Astrocyte (in vitro differentiated cells and primary cell): ENCODE results near the gene NFRKB. TPM values are rescaled to one million over a fixed set of nuclear protein-coding genes. Genes with fewer than 3 reads are reported as not detected.

Source experiments
- DNase-seq: peaks from one replicate; pipeline ENCODE4 v3.0.0-alpha.2; 2010; ENCODE audit warnings: low read depth
- FAIRE-seq: peaks from 2 replicates; lab custom pipeline; 2011; peaks lifted over from hg19 to GRCh38; lab: Jason Lieb, UNC
- H2AFZ ChIP-seq: 2 replicates; pipeline ENCODE4 v1.6.0; 2012; ENCODE audit warnings: low read depth, low read length, inconsistent platforms
- H3K27ac ChIP-seq: 2 replicates; pipeline ENCODE4 v1.5.1; 2011; ENCODE audit warnings: low read depth, low read length, inconsistent platforms
- H3K27me3 ChIP-seq: 2 replicates; pipeline ENCODE4 v1.6.0; 2011; ENCODE audit warnings: low read length, inconsistent platforms; ENCODE audit not compliant: insufficient read depth
- H3K36me3 ChIP-seq: 2 replicates; pipeline ENCODE4 v1.5.1; 2011; ENCODE audit warnings: low read length, inconsistent platforms; ENCODE audit not compliant: insufficient read depth
- H3K4me1 ChIP-seq: 2 replicates; pipeline ENCODE4 v1.5.1; 2011; ENCODE audit warnings: low read length, inconsistent platforms; ENCODE audit not compliant: insufficient read depth
- H3K4me2 ChIP-seq: 2 replicates; pipeline ENCODE4 v1.6.0; 2012; ENCODE audit warnings: low read length, inconsistent platforms
- H3K4me3 ChIP-seq: 2 replicates; pipeline ENCODE4 v1.5.1; 2011; ENCODE audit warnings: low read depth, mild to moderate bottlenecking, low read length, inconsistent platforms; ENCODE audit not compliant: insufficient read depth
- H3K79me2 ChIP-seq: 2 replicates; pipeline ENCODE4 v1.6.0; 2012; ENCODE audit warnings: mild to moderate bottlenecking, low read length, inconsistent platforms; ENCODE audit not compliant: insufficient read depth
- H3K9ac ChIP-seq: 2 replicates; pipeline ENCODE4 v1.6.0; 2012; ENCODE audit warnings: mild to moderate bottlenecking, low read length, inconsistent platforms
- H3K9me3 ChIP-seq: 2 replicates; pipeline ENCODE4 v1.5.1; 2012; ENCODE audit warnings: low read depth, mild to moderate bottlenecking, low read length, inconsistent platforms; ENCODE audit not compliant: insufficient read depth
- H4K20me1 ChIP-seq: 2 replicates; pipeline ENCODE4 v1.6.0; 2012; ENCODE audit warnings: low read length, inconsistent platforms; ENCODE audit not compliant: insufficient read depth
- H3K27ac Mint-ChIP-seq: one replicate; pipeline ENCODE4 v1.8.0; 2021; ENCODE audit warnings: mild to moderate bottlenecking, mixed read lengths; ENCODE audit not compliant: unreplicated experiment
- H3K27me3 Mint-ChIP-seq: one replicate; pipeline ENCODE4 v1.8.0; 2021; ENCODE audit warnings: low read depth, mixed read lengths; ENCODE audit not compliant: unreplicated experiment
- H3K36me3 Mint-ChIP-seq: one replicate; pipeline ENCODE4 v1.8.0; 2021; ENCODE audit warnings: low read depth, mixed read lengths; ENCODE audit not compliant: unreplicated experiment
- H3K4me1 Mint-ChIP-seq: one replicate; pipeline ENCODE4 v1.8.0; 2021; ENCODE audit warnings: low read depth, mixed read lengths; ENCODE audit not compliant: unreplicated experiment
- H3K4me3 Mint-ChIP-seq: one replicate; pipeline ENCODE4 v1.8.0; 2021; ENCODE audit warnings: mild to moderate bottlenecking, moderate library complexity, mixed read lengths; ENCODE audit not compliant: unreplicated experiment
- H3K9me3 Mint-ChIP-seq: one replicate; pipeline ENCODE4 v1.8.0; 2021; ENCODE audit warnings: mild to moderate bottlenecking, mixed read lengths; ENCODE audit not compliant: unreplicated experiment
- EZH2 ChIP-seq: IDR thresholded peaks from 2 replicates; pipeline ENCODE4 v1.6.1; 2012; ENCODE audit warnings: mild to moderate bottlenecking, low read length, inconsistent platforms; ENCODE audit not compliant: insufficient read depth
- total RNA-seq: library from RNA; stranded (reverse); gene quantifications from 2 replicates; pipeline ENCODE4 v1.2.1, GENCODE V29; 2021
- TF ChIP-seq, protein P1 (sequence below): IDR thresholded peaks from 2 replicates; pipeline ENCODE4 v1.5.1; 2011; ENCODE audit warnings: low read depth, mild to moderate bottlenecking, inconsistent platforms, low read length, moderate library complexity; ENCODE audit not compliant: insufficient read depth

NFRKB gene
- total RNA-seq, 1 donor from 2014 or later: 24.9 TPM

DNA sequence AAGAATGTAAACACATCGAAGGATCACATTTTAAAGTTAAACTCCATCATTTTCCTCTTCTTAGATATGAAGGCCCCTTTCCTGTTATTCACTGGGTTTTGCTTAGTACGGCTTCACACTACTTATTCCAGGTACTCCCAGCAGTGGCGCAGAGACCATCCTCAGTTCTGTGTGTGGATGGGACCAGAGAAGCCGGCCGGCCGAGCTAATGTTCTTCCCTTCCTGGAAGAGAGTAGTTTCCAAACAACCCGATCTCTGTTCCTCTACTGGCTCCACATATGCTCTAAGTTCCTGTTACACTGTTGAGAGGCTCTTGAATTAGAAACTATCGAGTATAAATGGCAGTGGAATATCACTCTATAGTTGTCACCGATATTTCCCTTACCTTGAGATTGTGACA lies 684 bp upstream of the NFRKB start:
- no peak for FAIRE-seq
- Mint-ChIP-seq H3K4me3 (peak overlapping the region; percentile 93), H3K27ac (peak overlapping the region; percentile 59), H3K27me3 (no peaks in the 10 kb centered on the region), H3K36me3 (peaks cover 5% of the 10 kb centered on the region), H3K9me3 (no peaks in the 10 kb centered on the region), H3K4me1 (peaks cover 9% of the 10 kb centered on the region)
- DNase-seq: no peak
- TF ChIP-seq, protein P1, sequence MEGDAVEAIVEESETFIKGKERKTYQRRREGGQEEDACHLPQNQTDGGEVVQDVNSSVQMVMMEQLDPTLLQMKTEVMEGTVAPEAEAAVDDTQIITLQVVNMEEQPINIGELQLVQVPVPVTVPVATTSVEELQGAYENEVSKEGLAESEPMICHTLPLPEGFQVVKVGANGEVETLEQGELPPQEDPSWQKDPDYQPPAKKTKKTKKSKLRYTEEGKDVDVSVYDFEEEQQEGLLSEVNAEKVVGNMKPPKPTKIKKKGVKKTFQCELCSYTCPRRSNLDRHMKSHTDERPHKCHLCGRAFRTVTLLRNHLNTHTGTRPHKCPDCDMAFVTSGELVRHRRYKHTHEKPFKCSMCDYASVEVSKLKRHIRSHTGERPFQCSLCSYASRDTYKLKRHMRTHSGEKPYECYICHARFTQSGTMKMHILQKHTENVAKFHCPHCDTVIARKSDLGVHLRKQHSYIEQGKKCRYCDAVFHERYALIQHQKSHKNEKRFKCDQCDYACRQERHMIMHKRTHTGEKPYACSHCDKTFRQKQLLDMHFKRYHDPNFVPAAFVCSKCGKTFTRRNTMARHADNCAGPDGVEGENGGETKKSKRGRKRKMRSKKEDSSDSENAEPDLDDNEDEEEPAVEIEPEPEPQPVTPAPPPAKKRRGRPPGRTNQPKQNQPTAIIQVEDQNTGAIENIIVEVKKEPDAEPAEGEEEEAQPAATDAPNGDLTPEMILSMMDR: no peak
- TF ChIP-seq EZH2: no peak
- Histone ChIP-seq H3K27me3 (no peaks in the 10 kb centered on the region), H3K79me2 (peaks cover 27% of the 10 kb centered on the region), H3K9ac (peak overlapping the region; percentile 86), H3K4me2 (peak overlapping the region; percentile 91), H3K27ac (no peak overlapping the region), H4K20me1 (peaks cover 24% of the 10 kb centered on the region), H3K9me3 (no peaks in the 10 kb centered on the region), H3K4me3 (peak overlapping the region; percentile 89), H3K36me3 (peaks cover 2% of the 10 kb centered on the region), H2AFZ (peak overlapping the region; percentile 91), H3K4me1 (peaks cover 10% of the 10 kb centered on the region)

DNA sequence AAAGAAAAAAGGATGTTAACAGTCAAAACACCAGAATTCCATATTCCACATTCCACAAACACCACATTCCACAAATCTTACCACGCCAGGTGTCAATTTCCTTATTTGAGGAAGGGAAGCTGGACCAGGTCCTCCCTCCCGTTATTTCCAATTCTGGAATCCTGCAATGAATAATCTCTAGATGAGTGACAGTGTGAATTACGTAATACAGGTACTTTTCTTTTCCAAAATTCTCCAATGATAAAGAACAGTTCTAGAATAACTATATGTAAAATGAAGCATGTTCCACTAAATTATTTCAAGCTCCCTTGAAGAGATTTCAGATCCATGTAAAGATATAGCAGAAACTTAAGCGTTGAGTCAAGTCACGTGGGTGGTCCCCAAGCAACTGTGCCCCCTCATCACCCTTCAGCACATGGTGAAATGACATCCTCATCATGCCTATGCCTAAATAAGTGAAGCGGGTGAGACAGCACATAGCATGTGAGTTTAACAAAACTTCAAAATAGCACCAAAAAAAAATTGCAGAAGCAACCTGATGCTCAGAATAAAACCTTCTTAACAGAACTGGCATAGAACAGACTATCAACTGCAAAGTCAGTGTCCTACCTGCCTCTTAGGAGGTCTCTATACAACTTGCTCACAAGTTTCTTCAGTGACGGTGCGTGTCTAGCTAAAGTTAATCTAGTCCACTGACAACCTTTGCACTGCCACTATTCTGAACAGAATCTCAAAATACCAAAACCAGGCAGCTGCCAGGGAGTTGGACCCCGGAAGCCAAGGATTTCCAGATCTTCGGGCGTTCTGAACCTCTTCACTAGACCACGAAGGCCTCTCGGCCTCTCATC lies 876 bp downstream of the NFRKB start:
- H3K27ac Mint-ChIP-seq: peak overlapping the region; percentile 69

More for the DNA sequence above, 876 bp downstream of the NFRKB start:
- no peak for FAIRE-seq
- peaks cover 10% of the 10 kb centered on the region for H3K4me1 ChIP-seq
- peak overlapping the region; percentile 91 for H3K4me2 ChIP-seq
- no peak for DNase-seq
- peak overlapping the region; percentile 67 for H2AFZ ChIP-seq
- Mint-ChIP-seq H3K36me3 (peaks cover 6% of the 10 kb centered on the region), H3K4me3 (peak overlapping the region; percentile 93), H3K9me3 (no peaks in the 10 kb centered on the region), H3K27me3 (no peaks in the 10 kb centered on the region), H3K4me1 (peaks cover 9% of the 10 kb centered on the region)
- no peaks in the 10 kb centered on the region for H3K9me3 ChIP-seq
- H3K4me3 ChIP-seq: peak overlapping the region; percentile 89
- TF ChIP-seq EZH2: no peak
- TF ChIP-seq, protein P1: no peak
- H3K36me3 ChIP-seq: peaks cover 11% of the 10 kb centered on the region
- H3K79me2 ChIP-seq: peaks cover 31% of the 10 kb centered on the region
- H3K27ac ChIP-seq: no peak overlapping the region
- peak overlapping the region; percentile 86 for H3K9ac ChIP-seq
- peaks cover 24% of the 10 kb centered on the region for H4K20me1 ChIP-seq
- no peaks in the 10 kb centered on the region for H3K27me3 ChIP-seq
